ENCODE data around the gene VWA1. TPM values are rescaled to one million over a fixed set of nuclear protein-coding genes. Genes with fewer than 3 reads are reported as not detected.

Gene VWA1
- polyA plus RNA-seq, 1 of the 3 experiments (the other 2 are of a cell fraction), result 7.4 TPM

GRCh38 chr1:1385931-1386330, 49.6 kb upstream of the VWA1 start:
- no peak overlapping the region for H3K9ac ChIP-seq
- no peak overlapping the region for H2AFZ ChIP-seq (ENCODE audit: low read depth)
- no peaks in the 10 kb centered on the region for H3F3A ChIP-seq (replicated peaks; ENCODE audit: insufficient read depth)
- no peak overlapping the region for H3K4me2 ChIP-seq
- H3K4me1 ChIP-seq (ENCODE audit: control insufficient read depth in 1 of 2, insufficient read depth in 2 of 2, low read depth in 1 of 2, low read length in 1 of 2), result no peaks in the 10 kb centered on the region
- H4K20me1 ChIP-seq (ENCODE audit: insufficient read depth), result no peaks in the 10 kb centered on the region
- no peaks in the 10 kb centered on the region for H3K27me3 ChIP-seq (ENCODE audit: insufficient read depth)
- 0 out of 2 replicates have a peak, but pooled peaks cover 7% of the 10 kb centered on the region for H3K79me2 ChIP-seq (ENCODE audit: insufficient read depth)
- DNase-seq, result peak; percentile 14
- H3K9me3 ChIP-seq, result no peaks in the 10 kb centered on the region
- H3K27ac ChIP-seq (ENCODE audit: low read depth in 2 of 2, low read length in 1 of 2), result no peak overlapping the region
- 86% methylated on average over 7 of the region's 8 CpGs for WGBS (ENCODE audit: low lambda C conversion rate)
- H3K4me3 ChIP-seq (ENCODE audit: low read depth in 2 of 2, low read length in 1 of 2), result no peak overlapping the region
- TF ChIP-seq SMC3 (IDR thresholded peaks at IDR 0.05; ENCODE audit: low read depth, low read length) (no peak), YY1 (IDR thresholded peaks at IDR 0.05; ENCODE audit: low read depth) (no peak), NFIC (IDR thresholded peaks at IDR 0.05; ENCODE audit: borderline replicate concordance) (no peak), SIN3A (IDR thresholded peaks at IDR 0.05; ENCODE audit: borderline replicate concordance, low read depth, low read length) (no peak), RAD21 (IDR thresholded peaks at IDR 0.05; ENCODE audit: low read length) (no peak), POLR2AphosphoS5 (IDR thresholded peaks at IDR 0.05; ENCODE audit: low read depth, low read length) (no peak), ELF1 (IDR thresholded peaks at IDR 0.05) (no peak), JUND (IDR thresholded peaks at IDR 0.05) (no peak), EP300 (IDR thresholded peaks at IDR 0.05; ENCODE audit: borderline replicate concordance in 1 of 2, low read depth in 1 of 2, low read length in 1 of 2) (no peak), RCOR1 (IDR thresholded peaks at IDR 0.05; ENCODE audit: low read length) (no peak), GABPA (IDR thresholded peaks at IDR 0.05; ENCODE audit: low read depth) (no peak), ZBTB33 (IDR thresholded peaks at IDR 0.05; ENCODE audit: borderline replicate concordance, low read depth) (no peak), GATA2 (CRISPR knock-in tag; IDR thresholded peaks at IDR 0.05) (no peak), FOXM1 (IDR thresholded peaks at IDR 0.05; ENCODE audit: low read depth) (no peak), NRF1 (IDR thresholded peaks at IDR 0.05; ENCODE audit: low read depth, low read length) (no peak), USF2 (IDR thresholded peaks at IDR 0.05; ENCODE audit: borderline replicate concordance, low read depth, low read length) (no peak), MEF2A (IDR thresholded peaks at IDR 0.05; ENCODE audit: borderline replicate concordance, low read depth) (no peak), USF1 (IDR thresholded peaks at IDR 0.05; ENCODE audit: borderline replicate concordance, low read depth) (no peak)
- H3K9me2 ChIP-seq, result no peaks in the 10 kb centered on the region
- ChIA-PET POLR2A (no interaction called here), CTCF (interaction anchor here (1.3 to 1.8 kb wide), 3 partner anchors 10 to 15 kb away, joined by 4 to 6 read pairs (median 6); partner anchors contain the start of gene AURKAIP1)
- peaks cover 20 to 47% of the 10 kb centered on the region in 2 experiments for H3K36me3 ChIP-seq (replicated peaks in 1 of 2; ENCODE audit: control insufficient read depth in 1 of 2, insufficient read depth in 2 of 2, low read length in 1 of 2)
